ENCODE results near the gene TNNI2. TPM values are rescaled to one million over a fixed set of nuclear protein-coding genes. Genes with fewer than 3 reads are reported as not detected.

Gene TNNI2
- polyA plus RNA-seq, 1 of the 3 experiments (the other 2 are of a cell fraction), result not detected

GRCh38 chr11:1879342-1879940, 40.7 kb downstream of the TNNI2 start:
- H2AFZ ChIP-seq (ENCODE audit: low read depth), result no peak overlapping the region
- H3K4me1 ChIP-seq (ENCODE audit: control insufficient read depth in 1 of 2, insufficient read depth in 2 of 2, low read depth in 1 of 2, low read length in 1 of 2), result peaks cover 0 to 47% of the 10 kb centered on the region in 2 experiments; a peak in 2 of 4 replicates
- TF ChIP-seq MXI1 (IDR thresholded peaks at IDR 0.05; ENCODE audit: low read depth, low read length) (no peak), TAF1 (IDR thresholded peaks at IDR 0.05; ENCODE audit: borderline replicate concordance, low read depth, low read length) (no peak), CHD2 (IDR thresholded peaks at IDR 0.05; ENCODE audit: low read length, partially characterized antibody) (no peak), ZBTB33 (IDR thresholded peaks at IDR 0.05; ENCODE audit: borderline replicate concordance, low read depth) (no peak), GABPA (IDR thresholded peaks at IDR 0.05; ENCODE audit: low read depth) (no peak), RFX5 (IDR thresholded peaks at IDR 0.05; ENCODE audit: low read length) (no peak), YY1 (IDR thresholded peaks at IDR 0.05; ENCODE audit: low read depth) (no peak), POLR2AphosphoS5 (IDR thresholded peaks at IDR 0.05; ENCODE audit: low read depth, low read length) (no peak), TEAD4 (IDR thresholded peaks at IDR 0.05; ENCODE audit: borderline replicate concordance, insufficient read depth) (no peak), RAD21 (IDR thresholded peaks at IDR 0.05; ENCODE audit: low read length) (no peak), REST (IDR thresholded peaks at IDR 0.05; ENCODE audit: low read depth, low read length) (no peak), FOXM1 (IDR thresholded peaks at IDR 0.05; ENCODE audit: low read depth) (no peak), FOXJ3 (CRISPR knock-in tag; IDR thresholded peaks at IDR 0.05) (no peak), USF2 (IDR thresholded peaks at IDR 0.05; ENCODE audit: borderline replicate concordance, low read depth, low read length) (no peak), MAX (IDR thresholded peaks at IDR 0.05; ENCODE audit: low read depth) (no peak)
- H4K20me1 ChIP-seq (ENCODE audit: insufficient read depth), result no peaks in the 10 kb centered on the region
- no peak overlapping the region for H3K4me2 ChIP-seq
- peak; percentile 17 for DNase-seq
- POLR2A ChIA-PET, result interaction anchor here (1.2 kb wide), 1 partner anchor 118 kb away, joined by 4 read pairs; the partner anchor contains the start of gene H19
- no peak overlapping the region for H3K4me3 ChIP-seq (ENCODE audit: low read depth in 2 of 2, low read length in 1 of 2)
- CTCF ChIA-PET, result interaction anchor here (0.9 to 5.2 kb wide), 9 partner anchors 32 to 277 kb away, joined by 3 to 49 read pairs (median 4); no protein-coding TSS in a partner anchor
- 80% methylated on average over 11 of the region's 13 CpGs for WGBS (ENCODE audit: low lambda C conversion rate)
- no peak overlapping the region; a peak in 1 of 4 replicates for H3K27ac ChIP-seq (ENCODE audit: low read depth in 2 of 2, low read length in 1 of 2)
- no peaks in the 10 kb centered on the region for H3K79me2 ChIP-seq (ENCODE audit: insufficient read depth)
- no peaks in the 10 kb centered on the region for H3F3A ChIP-seq (replicated peaks; ENCODE audit: insufficient read depth)
- no peaks in the 10 kb centered on the region for H3K9me2 ChIP-seq
- H3K9ac ChIP-seq, result no peak overlapping the region
- no peaks in the 10 kb centered on the region for H3K9me3 ChIP-seq
- no peaks in the 10 kb centered on the region for H3K36me3 ChIP-seq (replicated peaks in 1 of 2; ENCODE audit: control insufficient read depth in 1 of 2, insufficient read depth in 2 of 2, low read length in 1 of 2)
- no peaks in the 10 kb centered on the region for H3K27me3 ChIP-seq (ENCODE audit: insufficient read depth)

All from SK-N-SH (cell line).